A549 treated with AZD2906 at 1 μM for 4 hours (cell line): ENCODE data around the gene TRAF7. TPM values are rescaled to one million over a fixed set of nuclear protein-coding genes. Genes with fewer than 3 reads are reported as not detected.

ENCODE experiments used
- total RNA-seq: library from RNA; stranded (reverse); fragments of 200-300 nt; extraction: Qiagen RNA extraction; gene quantifications from 5 replicates; pipeline ENCODE4 v1.2.3, GENCODE V29; 2022

The TRAF7 gene
- 39.0 to 55.8 TPM (median 49.7 TPM) in 5 replicates for total RNA-seq

GRCh38 chr16:2155091-2155950 is at the start of gene TRAF7:
Gene TRAF7 (plus strand): TSS chr16:2155782. CDS start chr16:2163921, 8,139 bp downstream.

GRCh38 chr16:2135770-2136490 is 19.7 kb upstream of the TRAF7 start, which contains the start of gene PKD1:
Gene PKD1 (minus strand): TSS chr16:2135898. CDS start chr16:2135689, 209 bp downstream.

GRCh38 chr16:2147981-2148671 is 7.5 kb upstream of the TRAF7 start, which contains the start of gene RAB26:
Gene RAB26 (plus strand): TSS chr16:2148625. CDS start chr16:2148784, 159 bp downstream.

GRCh38 chr16:2196162-2196980 is 40.8 kb downstream of the TRAF7 start, which contains the start of gene CASKIN1:
Gene CASKIN1 (minus strand): TSS chr16:2196605. CDS start chr16:2196432, 173 bp downstream.

GRCh38 chr16:2205104-2205966 is 49.8 kb downstream of the TRAF7 start, which contains the start of gene MLST8:
Gene MLST8 (plus strand): TSS chr16:2205454. CDS start chr16:2206086, 632 bp downstream.

GRCh38 chr16:2210386-2211365 is 55.1 kb downstream of the TRAF7 start, which contains the start of gene BRICD5:
Gene BRICD5 (minus strand): TSS chr16:2210863. CDS start chr16:2210833, 30 bp downstream.

GRCh38 chr16:2214719-2214968 is 59.1 kb downstream of the TRAF7 start, which contains the start of gene PGP:
Gene PGP (minus strand): TSS chr16:2214840. CDS start chr16:2214777, 63 bp downstream.

GRCh38 chr16:2223221-2223941 is 67.8 kb downstream of the TRAF7 start, which contains the start of gene E4F1:
Gene E4F1 (plus strand): TSS chr16:2223591. CDS start chr16:2223614, 23 bp downstream.

Other genes with a start within 250 kb of the TRAF7 start
- gene HS3ST6, start 237.4 kb upstream of the TRAF7 start, total RNA-seq, result 1.1 to 2.1 TPM (median 2.0 TPM) in 5 replicates
- 32.5 to 43.0 TPM (median 42.2 TPM) in 5 replicates for gene MSRB1, start 212.6 kb upstream of the TRAF7 start, total RNA-seq
- gene RPL3L, start 201.1 kb upstream of the TRAF7 start, total RNA-seq, result 0.09 to 0.11 TPM (median 0.10 TPM) in 3 of 5 replicates, not detected in the others
- 247 to 295 TPM (median 252 TPM) in 5 replicates for gene NDUFB10, start 196.2 kb upstream of the TRAF7 start, total RNA-seq
- gene RPS2, start 191.0 kb upstream of the TRAF7 start, total RNA-seq, result 3,695 to 5,624 TPM (median 5,467 TPM) in 5 replicates
- gene RNF151, start 188.9 kb upstream of the TRAF7 start, total RNA-seq, result not detected in 5 replicates
- 31.6 to 41.2 TPM (median 38.0 TPM) in 5 replicates for gene TBL3, start 183.7 kb upstream of the TRAF7 start, total RNA-seq
- gene NOXO1, start 174.3 kb upstream of the TRAF7 start, total RNA-seq, result 0.08 to 0.31 TPM (median 0.28 TPM) in 5 replicates
- gene GFER, start 171.6 kb upstream of the TRAF7 start, total RNA-seq, result 23.0 to 44.4 TPM (median 40.1 TPM) in 5 replicates
- gene SYNGR3, start 165.8 kb upstream of the TRAF7 start, total RNA-seq, result 5.0 to 9.3 TPM (median 8.2 TPM) in 5 replicates
- gene ZNF598, start 146.0 kb upstream of the TRAF7 start, total RNA-seq, result 47.7 to 63.8 TPM (median 61.2 TPM) in 5 replicates
- gene NPW, start 136.0 kb upstream of the TRAF7 start, total RNA-seq, result 0.65 to 1.4 TPM (median 0.88 TPM) in 5 replicates
- 45.2 to 69.1 TPM (median 66.9 TPM) in 5 replicates for gene NHERF2, start 128.9 kb upstream of the TRAF7 start, total RNA-seq
- gene NTHL1, start 107.9 kb upstream of the TRAF7 start, total RNA-seq, result 36.2 to 51.1 TPM (median 47.9 TPM) in 5 replicates
- gene TSC2, start 107.8 kb upstream of the TRAF7 start, total RNA-seq, result 32.0 to 40.6 TPM (median 34.1 TPM) in 5 replicates
- 34.4 to 54.4 TPM (median 49.3 TPM) in 5 replicates for gene PKD1, start 19.9 kb upstream of the TRAF7 start, total RNA-seq
- 1.9 to 4.4 TPM (median 3.3 TPM) in 5 replicates for gene RAB26, start 7.2 kb upstream of the TRAF7 start, total RNA-seq
- 0.23 to 1.00 TPM (median 0.47 TPM) in 5 replicates for gene CASKIN1, start 40.8 kb downstream of the TRAF7 start, total RNA-seq
- 39.9 to 53.2 TPM (median 51.0 TPM) in 5 replicates for gene MLST8, start 49.7 kb downstream of the TRAF7 start, total RNA-seq
- 1.5 to 4.8 TPM (median 3.4 TPM) in 5 replicates for gene BRICD5, start 55.1 kb downstream of the TRAF7 start, total RNA-seq
- 14.8 to 35.7 TPM (median 32.9 TPM) in 5 replicates for gene PGP, start 59.1 kb downstream of the TRAF7 start, total RNA-seq
- gene E4F1, start 67.8 kb downstream of the TRAF7 start, total RNA-seq, result 18.7 to 26.9 TPM (median 24.7 TPM) in 5 replicates
- 0.60 to 1.7 TPM (median 1.3 TPM) in 5 replicates for gene DNASE1L2, start 80.7 kb downstream of the TRAF7 start, total RNA-seq
- 48.5 to 95.5 TPM (median 93.6 TPM) in 5 replicates for gene ECI1, start 95.8 kb downstream of the TRAF7 start, total RNA-seq
- 252 to 288 TPM (median 261 TPM) in 5 replicates for gene RNPS1, start 112.3 kb downstream of the TRAF7 start, total RNA-seq
- gene ABCA3, start 184.9 kb downstream of the TRAF7 start, total RNA-seq, result 17.3 to 21.9 TPM (median 20.6 TPM) in 5 replicates